Measurements from ENCODE around the gene DCBLD2.
"Not testable (repeated sequence)": the region's sequence is repeated elsewhere in the genome, so short reads cannot be mapped to it uniquely, and the experiment has no call there.

Gene DCBLD2

DNA sequence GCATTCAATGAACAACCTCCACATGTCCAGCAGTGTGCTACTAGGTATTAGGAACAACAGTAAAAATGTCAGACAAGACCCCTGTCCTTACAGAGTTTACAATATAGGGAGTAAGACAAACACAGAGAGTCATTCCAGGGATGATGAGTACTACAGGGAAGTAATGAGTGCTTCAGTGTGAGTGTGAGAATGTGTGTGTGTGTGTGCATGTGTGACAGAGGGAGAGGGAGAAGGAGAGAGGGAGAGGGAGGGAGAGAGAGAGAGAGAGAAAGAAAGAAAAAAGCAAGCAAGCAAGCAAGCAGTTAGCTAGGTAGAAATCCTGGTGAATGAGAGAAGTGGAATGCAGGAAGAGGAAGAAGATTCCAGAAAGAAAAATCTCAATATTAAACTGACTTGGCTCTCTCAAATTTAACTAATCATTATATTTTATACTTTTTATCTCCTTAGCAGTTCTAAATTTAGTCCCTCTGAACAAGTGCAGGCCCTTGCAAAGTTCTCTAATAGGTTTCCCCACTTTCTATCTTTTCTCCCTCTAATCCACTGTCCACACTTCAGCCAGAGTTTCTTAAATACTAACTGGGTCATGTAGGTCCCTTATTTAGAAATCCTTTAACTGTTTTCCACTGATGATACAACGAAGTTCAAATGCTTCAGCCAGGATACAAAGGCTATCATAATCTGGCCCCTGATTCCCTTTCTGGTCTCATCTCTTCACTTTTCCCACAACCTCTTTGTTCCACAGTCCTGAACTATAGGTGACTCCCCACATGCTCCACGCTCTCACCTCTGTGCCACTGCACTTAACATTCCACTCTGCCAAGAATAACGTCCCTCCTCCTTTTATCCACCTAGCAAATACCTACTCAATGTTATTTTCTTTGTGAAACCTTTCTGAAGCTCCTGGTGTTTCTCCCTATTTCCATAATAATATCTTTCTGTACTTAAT lies 10.3 kb downstream of the DCBLD2 start:
- no peak for DNase-seq

DNA sequence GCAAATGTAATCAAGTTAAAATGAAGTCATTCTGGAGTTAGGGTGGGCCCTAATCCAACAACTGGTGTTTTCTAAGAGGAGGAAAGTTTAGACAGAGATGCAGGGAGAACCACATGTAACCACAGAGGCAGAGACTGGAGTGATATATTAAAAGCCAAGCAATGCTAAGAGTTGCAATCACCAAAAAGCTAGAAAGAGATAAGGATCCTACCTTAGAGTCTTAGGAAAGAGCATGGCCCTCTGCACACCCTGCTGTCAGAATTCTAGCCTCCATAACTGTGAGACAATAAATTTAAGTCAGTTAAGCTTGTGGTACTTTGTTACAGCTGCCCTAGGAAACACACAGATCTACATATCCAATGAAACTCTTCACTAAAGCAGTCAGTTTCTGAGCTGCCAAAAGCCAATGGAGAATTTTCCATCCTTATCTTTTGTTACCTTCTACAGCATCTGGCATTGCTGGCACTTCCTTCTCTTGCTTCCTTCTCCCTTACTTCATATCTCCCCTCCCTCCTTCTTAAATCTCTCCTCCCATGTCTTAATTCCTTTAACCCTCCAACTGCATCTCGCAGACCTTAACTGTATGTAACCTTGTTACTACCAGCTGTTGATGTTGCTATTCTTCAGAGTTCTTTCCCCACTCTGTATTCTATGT lies 11.2 kb downstream of the DCBLD2 start:
- no peak for DNase-seq

DNA sequence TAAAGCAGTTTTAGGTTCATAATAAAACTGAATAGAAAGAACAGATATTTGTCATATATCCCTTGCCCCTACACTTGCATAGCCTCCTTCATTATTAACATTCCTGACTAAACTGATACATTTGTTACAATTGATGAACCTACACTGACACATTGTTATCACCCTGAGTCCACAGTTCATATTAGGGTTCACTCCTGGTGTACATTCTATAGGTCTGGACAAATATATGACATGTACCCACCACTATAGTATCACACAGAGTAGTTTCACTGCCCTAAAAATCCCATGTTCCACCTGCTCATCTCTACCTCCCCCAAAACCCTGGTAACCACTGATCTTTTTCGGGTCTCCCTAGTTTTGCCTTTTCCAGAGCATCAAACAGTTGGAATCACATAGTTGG lies 13.8 kb downstream of the DCBLD2 start:
- no peak for DNase-seq

DNA sequence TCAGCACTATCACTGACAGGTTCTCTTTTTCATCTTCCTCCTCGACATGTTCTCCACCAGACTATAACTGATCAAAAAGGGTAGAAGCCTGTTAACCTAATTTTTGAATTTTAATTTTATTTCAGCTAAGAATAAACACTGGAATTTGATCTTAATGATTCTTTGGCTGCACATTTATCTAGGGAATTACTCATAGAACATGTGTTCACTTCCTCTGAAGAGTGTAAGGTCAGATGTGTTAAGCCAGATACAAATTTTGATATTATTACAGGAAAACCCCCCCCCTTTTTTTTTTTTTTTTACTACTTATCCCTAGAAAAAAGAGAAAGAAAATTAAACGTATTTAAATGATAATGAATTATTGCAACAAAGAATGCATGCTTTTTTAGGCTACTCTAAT lies 15.0 kb downstream of the DCBLD2 start:
- DNase-seq: no peak

DNA sequence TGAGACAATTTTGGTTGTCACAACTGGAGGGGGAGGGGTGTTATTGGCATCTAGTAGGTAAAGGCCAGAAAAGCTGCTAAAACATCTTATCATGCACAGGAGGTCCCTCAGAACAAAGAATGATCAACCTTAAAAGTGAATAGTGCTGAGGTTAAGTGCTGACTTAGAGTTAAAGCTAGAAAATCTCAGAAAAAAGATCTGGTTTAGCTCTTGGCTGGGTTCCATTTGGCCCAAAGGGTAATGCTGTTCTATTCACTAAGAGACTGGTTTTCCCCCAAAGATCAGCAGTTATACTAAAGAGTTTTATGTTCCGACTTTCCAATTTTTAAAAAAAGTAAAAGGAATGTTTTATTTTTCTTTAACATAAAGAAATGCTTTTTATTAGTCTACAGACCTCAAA lies 15.6 kb downstream of the DCBLD2 start:
- no peak for DNase-seq

DNA sequence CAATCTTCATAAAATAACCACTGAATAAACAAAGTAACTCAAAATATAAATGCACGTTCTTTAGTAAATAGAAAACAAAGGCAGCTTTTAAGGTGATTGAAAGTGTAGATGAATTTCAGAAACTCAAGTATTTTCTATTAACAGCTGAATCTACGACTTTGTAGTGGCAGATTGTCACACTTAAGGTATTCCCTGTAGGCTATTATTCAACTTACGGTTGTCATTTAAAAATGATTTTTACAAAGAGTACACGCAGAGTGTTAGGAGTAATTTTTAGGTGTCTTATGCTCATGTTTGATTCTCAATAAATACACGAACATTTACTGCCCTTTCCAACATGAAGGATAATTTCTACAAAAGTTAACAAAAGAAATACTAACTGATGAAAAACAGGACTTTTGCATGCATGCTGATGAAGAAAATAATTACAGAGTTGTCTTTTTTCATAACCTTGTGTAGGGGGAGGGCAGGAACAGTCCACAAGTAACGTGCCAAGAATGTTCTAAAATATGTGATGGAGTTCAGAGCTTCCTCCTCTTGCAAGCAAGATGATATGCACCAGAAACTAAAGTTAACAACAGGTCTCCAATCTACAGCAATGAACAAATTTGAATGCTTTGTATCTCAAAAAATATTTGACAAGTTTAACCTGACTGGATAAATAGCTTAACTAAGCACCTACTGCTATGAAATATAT lies 16.7 kb downstream of the DCBLD2 start:
- DNase-seq: no peak

DNA sequence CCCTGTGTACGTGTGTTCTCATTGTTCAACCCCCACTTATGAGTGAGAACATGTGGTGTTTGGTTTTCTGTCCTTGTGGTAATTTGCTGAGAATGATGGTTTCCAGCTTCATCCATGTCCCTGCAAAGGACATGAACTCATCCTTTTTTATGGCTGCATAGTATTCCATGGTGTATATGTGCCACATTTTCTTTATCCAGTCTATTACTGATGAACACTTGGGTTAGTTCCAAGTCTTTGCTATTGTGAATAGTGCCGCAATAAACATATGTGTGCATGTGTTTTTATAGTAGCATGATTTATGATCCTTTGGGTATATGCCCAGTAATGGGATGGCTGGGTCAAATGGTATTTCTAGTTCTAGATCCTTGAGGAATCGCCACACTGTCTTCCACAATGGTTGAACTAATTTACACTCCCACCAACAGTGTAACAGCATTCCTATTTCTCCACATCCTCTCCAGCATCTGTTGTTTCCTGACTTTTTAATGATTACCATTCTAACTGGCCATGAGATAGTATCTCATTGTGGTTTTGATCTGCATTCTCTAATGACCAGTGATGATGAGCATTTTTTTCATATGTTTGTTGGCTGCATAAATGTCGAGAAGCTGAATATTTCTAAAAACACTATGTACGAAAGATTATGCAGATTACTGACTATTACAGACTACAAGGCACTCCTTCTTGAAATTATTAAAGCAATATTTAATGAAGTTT lies 18.7 kb downstream of the DCBLD2 start:
- DNase-seq: not testable (repeated sequence)

DNA sequence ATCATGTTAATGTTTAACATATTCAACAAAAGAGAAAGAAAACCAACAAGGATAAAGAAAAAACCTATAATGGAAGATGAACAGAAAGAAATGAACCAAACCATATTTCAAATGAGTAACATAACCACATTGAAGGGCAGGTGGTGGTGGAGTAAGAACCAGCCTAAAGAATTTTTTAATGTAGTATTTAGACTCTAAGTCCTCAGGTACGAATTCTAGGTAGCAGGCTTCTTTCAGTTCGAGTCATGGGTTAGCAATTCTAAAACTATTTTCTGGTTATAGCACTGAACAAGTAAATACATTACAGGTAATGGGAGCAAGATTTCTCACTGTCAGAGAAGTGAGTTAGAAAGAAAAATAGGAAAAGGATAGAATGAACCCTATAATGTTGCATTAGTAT lies 24.4 kb downstream of the DCBLD2 start:
- DNase-seq: no peak

DNA sequence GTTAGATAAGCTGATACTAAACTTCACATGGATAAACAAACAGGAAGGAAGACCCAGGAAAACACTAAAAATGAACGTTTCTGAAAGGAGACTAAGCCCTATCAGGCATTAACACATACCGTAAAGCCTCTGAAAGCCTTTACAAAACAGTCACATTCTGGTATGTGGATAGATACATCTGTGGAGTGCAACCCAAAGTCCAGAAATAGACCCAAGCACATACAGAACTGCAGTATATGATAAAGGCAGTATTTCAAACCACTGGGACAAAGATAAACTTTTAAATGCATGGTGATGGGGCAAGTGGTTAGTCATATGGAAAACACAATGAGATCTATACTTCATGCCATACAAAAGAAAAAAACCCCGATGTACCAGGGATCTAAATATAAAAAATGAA lies 26.0 kb downstream of the DCBLD2 start:
- DNase-seq: no peak

DNA sequence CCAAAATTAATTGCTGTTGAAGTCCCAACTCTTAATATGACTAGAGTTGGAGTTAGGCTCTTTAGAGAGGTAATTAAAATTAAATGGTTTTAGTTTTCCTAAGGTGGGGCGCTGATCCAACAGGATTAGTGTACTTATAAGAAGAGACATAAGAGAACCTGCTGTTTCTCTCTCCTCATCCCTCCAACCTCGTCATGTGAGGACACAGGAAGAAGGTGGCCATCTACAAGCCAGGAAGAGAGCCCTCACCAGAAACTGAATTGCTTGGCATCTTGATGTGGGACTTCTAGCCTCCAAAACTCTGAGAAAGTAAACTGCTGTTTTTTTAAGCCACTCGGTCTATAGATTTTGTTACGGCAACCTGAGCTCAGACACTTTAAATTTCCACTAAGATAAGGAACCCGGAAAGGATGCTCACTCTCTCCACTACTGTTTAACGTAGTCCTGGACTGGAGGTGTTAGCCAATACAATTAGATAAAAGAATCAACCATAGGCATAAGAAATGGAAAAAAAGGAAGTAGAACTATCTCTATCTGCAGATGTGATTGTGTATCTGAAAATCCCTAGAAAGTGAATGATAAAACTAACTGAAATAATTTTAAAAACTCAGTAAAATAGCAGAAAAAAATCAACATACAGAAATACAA lies 26.8 kb downstream of the DCBLD2 start:
- no peak for DNase-seq

DNA sequence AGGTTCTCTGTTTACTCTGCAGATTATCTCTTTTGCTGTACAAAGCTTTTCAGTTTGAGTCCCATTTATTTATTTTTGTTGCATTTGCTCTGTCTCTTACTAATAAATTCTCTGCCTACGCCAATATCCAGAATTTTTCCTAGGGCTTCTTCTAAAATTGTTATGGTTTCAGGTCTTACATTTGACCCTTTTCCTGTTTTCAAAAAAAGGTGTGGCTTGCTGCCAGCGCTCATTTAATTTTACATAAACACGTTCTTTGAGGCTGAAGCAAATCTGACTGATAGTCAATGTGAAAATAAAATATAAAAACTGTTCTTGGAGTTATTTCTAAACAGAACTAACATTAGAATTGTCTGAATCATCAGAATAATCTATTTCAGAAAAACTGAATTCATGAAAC lies 32.1 kb downstream of the DCBLD2 start:
- no peak for DNase-seq

DNA sequence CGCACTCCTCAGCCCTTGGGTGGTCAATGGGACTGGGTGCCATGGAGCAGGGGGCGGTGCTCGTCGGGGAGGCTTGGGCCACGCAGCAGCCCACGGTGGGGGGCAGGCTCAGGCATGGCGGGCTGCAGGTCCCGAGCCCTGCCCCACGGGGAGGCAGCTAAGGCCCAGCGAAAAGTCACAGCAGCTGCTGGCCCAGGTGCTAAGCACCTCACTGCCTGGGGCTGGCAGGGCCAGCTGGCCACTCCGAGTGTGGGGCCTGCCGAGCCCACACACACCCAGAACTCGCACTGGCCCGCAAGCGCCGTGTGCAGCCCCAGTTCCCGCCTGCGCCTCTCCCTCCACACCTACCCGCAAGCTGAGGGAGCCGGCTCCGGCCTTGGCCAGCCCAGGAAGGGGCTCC lies 43.5 kb downstream of the DCBLD2 start:
- DNase-seq: not testable (repeated sequence)

DNA sequence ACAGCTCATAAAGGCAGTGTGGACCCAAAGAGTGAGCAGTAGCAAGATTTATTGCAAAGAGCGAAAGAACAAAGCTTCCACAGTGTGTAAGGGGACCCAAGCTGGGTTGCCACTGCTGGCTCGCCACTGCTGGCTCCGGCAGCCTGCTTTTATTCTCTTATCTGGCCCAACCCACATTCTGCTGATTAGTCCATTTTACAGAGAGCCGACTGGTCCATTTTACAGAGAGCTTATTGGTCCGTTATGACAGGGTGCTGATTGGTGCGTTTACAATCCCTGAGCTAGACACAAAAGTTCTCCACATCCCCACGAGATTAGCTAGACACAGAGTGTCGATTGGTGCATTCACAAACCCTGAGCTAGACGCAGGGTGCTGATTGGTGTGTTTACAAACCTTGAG lies 44.2 kb downstream of the DCBLD2 start:
- DNase-seq: not testable (repeated sequence)

DNA sequence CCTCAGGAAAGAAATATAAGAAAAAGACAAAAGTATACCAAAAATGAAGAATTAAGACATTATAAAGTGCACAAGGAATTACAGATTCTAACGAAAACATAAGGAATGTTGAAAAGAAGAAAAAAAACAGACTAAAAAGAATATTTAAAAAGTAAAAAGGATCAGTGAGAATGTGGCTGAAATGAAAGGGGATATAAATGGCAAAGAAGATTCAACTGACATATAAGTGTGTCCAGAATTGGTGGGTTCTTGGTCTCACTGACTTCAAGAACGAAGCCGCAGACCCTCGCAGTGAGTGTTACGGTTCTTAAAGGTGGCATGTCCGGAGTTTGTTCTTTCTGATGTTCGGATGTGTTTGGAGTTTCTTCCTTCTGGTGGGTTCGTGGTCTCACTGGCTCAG lies 44.8 kb downstream of the DCBLD2 start:
- DNase-seq: no peak

DNA sequence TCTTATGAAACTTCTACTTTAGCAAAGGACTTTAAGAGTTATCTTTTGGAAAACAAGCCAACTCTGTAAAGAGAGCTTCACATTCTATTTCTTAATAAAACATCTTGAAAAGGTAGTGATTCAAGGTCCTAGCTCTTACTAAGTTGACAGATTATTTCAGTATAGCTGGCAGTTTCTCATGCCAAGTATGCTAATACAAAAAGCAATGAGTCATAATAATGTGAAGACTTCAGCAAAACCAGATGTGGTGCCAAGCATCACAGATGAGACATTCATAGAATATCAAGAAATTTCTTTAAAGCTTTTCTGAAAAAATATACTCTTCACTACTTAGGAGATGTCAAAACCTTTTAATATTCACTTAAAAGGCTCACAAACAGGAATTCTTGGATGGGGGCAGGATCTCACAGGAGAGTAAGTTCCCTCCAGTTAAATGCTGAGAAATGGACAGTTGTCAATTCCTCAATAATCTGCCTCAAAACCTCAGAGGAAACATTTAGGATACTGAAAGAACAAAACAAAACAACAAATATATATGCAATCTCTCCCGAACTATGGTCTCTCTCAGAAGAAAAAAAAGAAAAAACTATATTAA lies 45.6 kb downstream of the DCBLD2 start:
- no peak for DNase-seq

DNA sequence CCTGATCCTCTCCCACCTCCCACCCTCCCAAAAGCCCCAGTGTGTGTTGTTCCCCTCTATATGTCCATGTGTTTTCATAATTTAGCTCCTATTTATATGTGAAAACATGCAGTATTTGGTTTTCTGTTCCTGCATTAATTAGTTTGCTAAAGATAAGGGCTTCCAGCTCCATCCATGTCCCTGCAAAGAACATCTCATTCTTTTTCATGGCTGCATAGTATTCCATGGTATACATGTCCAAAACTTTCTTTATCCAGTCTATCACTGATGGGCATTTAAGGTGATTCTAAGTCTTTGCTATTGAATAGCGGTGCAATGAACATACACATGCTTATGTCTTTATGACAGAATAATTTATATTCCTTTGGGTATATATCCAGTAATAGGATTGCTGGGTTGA lies 53.4 kb downstream of the DCBLD2 start:
- no peak for DNase-seq

DNA sequence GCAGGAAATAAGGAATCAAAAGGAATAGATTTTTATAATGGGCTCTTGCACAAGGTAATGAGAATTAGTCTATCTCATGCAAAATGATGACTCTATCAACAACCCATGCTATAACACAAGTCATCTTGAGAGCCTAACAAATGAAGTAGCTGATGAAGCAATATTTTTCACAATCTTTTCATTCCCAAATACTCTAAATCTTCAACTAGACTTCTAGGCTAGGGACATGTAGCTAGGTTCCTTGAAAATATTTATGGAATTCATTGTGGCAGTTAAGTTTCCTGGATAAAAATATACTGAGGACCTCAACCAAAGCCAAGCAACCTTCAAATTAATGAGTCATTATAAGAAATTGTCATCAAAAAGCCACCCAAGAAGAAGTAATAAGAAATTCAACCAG lies 55.4 kb downstream of the DCBLD2 start:
- no peak for DNase-seq

DNA sequence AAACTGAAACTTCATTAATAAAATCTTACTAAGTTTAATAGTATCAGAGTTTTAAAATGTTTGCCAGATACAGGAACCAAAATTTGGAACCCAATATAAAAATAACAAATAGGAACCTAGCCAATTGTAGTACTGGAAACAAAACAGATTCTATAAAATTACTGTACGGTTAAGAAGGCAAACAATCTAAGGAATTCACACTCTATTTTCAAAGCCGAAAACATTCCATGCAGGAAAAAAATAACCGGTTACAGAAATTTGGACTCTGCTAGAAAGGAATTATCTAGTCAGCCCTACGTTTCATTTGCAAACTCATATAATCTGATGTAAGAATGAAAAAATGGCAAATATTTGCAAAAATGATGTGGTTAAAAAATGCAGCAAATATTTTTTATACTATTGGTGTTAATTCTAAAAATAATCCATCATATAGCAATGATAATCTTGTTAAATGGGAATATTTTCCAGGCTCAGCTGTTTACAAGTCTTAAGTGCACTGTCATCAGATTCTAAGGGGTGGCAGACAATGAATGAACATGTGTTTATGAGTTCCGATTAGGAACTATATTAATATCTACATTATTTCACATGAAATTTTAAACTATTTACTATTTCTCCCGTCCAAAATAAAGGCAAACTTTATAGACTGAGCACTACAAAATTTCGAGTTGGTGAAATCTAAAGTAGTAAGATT lies 58.1 kb downstream of the DCBLD2 start:
- DNase-seq: no peak

DNA sequence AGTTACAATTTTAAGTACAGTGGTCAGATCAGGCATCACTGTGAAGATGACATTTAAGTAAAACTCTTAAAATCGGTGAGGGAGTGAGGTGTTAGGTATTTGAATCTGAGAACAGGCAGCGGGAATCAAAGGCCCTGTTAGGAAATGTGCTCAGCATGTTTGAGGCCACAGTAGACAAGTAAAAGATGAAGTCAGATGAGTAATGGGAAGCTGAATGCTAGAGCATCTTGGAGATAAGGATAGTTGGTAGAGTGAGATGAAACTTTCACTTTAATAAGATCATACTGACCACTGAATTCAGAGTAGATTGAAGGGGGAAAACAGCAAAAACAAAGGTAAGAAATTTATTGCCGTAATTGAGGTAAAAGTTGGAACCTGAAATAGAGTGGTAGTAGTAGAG lies 61.6 kb downstream of the DCBLD2 start:
- no peak for DNase-seq

DNA sequence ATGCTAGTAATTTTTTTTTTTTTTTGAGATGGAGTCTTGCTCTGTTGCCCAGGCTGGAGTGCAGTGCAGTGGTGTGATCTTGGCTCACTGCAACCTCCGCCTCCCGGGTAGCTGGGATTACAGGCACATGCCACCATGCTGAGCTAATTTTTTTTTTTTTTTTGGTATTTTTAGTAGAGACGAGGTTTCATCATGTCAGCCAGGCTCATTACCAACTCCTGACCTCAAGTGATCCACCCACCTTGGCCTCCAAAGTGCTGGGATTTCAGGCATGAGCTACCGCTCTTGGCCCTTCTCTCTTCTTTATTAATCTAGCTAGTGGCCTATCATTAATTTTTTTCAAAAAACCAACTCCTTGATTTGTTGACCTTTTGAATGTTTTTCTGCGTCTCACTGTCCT lies 70.4 kb downstream of the DCBLD2 start:
- not testable (repeated sequence) for DNase-seq

DNA sequence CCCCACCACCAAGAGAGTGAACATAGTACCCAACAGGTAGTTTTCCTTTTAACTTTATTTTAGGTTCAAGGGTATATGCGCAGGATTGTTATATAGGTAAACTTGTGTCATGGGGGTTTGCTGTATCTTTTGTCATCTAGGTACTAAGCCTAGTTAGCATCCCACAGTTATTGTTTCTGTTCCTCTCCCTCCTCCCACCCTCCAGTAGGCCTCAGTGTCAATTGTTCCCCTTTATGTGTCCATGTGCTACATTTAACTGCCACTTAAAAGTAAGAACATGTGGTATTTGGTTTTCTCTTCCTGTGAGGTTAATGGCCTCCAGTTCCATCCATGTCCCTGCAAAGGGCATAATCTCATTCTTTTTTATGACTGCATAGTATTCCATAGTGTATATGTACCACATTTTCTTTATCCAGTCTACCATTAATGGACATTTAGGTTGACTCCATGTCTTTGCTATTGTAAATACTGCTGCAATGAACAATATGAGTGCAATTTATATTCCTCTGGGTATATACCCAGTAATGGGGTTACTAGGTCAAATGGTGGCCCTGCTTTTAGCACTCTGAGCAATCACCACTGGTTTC lies 72.2 kb downstream of the DCBLD2 start:
- no peak for DNase-seq
